CD4-positive, alpha-beta memory T cell (primary cell): Measurements from ENCODE around the gene ERC2. TPM values are rescaled to one million over a fixed set of nuclear protein-coding genes. Genes with fewer than 3 reads are reported as not detected.

Experiments
- CTCF ChIA-PET: fragments of 350-600 bp; sonication (Branson Sonifier 250); formaldehyde crosslinking; loops from one replicate; lab custom pipeline; 2021; ENCODE audit warnings: inconsistent platforms; ENCODE audit not compliant: partially characterized antibody; lab: Charles Lee
- POLR2A ChIA-PET: fragments of 350-600 bp; sonication (Branson Sonifier 250); formaldehyde crosslinking; loops from one replicate; lab custom pipeline; 2021; ENCODE audit not compliant: partially characterized antibody; lab: Charles Lee
- DNase-seq, 5 donors: peaks; one replicate each; pipeline versions ENCODE4 v3.0.0 to v3.0.0-alpha.2; 2020 to 2022; ENCODE audit warnings: mixed read lengths in 1 of 5
- H3K27ac ChIP-seq: one replicate; pipeline ENCODE4 v1.7.0; 2013; ENCODE audit warnings: low read depth, low read length
- H3K27me3 ChIP-seq: 2 replicates; pipeline ENCODE4 v1.7.0; 2013; ENCODE audit warnings: mild to moderate bottlenecking, low read length, moderate library complexity; ENCODE audit not compliant: insufficient read depth
- H3K36me3 ChIP-seq: 2 replicates; pipeline ENCODE4 v1.7.0; 2013; ENCODE audit warnings: mild to moderate bottlenecking, low read length, moderate library complexity; ENCODE audit not compliant: insufficient read depth
- H3K4me1 ChIP-seq: 2 replicates; pipeline ENCODE4 v1.7.0; 2013; ENCODE audit warnings: mild to moderate bottlenecking, low read length, moderate library complexity; ENCODE audit not compliant: insufficient read depth
- H3K4me3 ChIP-seq, 2 donors: one replicate each; pipeline ENCODE4 v1.7.0; 2013; ENCODE audit warnings: low read length in 2 of 2, mild to moderate bottlenecking in 1 of 2
- H3K9me3 ChIP-seq, 2 donors: one replicate each; pipeline ENCODE4 v1.7.0; 2013; ENCODE audit warnings: low read length in 2 of 2, control low read depth in 1 of 2; ENCODE audit not compliant: control insufficient read depth in 1 of 2
- H3K27ac Mint-ChIP-seq, 7 donors: one replicate each; pipeline ENCODE4 v1.8.0; 2020 to 2021; ENCODE audit warnings: mixed read lengths in 7 of 7, mild to moderate bottlenecking in 6 of 7, inconsistent platforms in 3 of 7, moderate library complexity in 3 of 7
- H3K27me3 Mint-ChIP-seq, 2 donors: one replicate each; pipeline ENCODE4 v1.8.0; 2020 to 2021; ENCODE audit warnings: mixed read lengths in 2 of 2
- H3K36me3 Mint-ChIP-seq, 2 donors: one replicate each; pipeline ENCODE4 v1.8.0; 2020 to 2021; ENCODE audit warnings: mixed read lengths in 2 of 2, inconsistent platforms in 1 of 2, mild to moderate bottlenecking in 1 of 2
- H3K4me1 Mint-ChIP-seq, 4 donors: one replicate each; pipeline ENCODE4 v1.8.0; 2020 to 2021; ENCODE audit warnings: mixed read lengths in 4 of 4, mild to moderate bottlenecking in 1 of 4
- H3K4me3 Mint-ChIP-seq, 8 donors: one replicate each; pipeline ENCODE4 v1.8.0; 2020 to 2021; ENCODE audit warnings: mixed read lengths in 8 of 8, mild to moderate bottlenecking in 7 of 8, moderate library complexity in 6 of 8, inconsistent platforms in 3 of 8
- H3K9me3 Mint-ChIP-seq, 8 donors: one replicate each; pipeline ENCODE4 v1.8.0; 2020 to 2021; ENCODE audit warnings: mixed read lengths in 8 of 8, mild to moderate bottlenecking in 5 of 8, inconsistent platforms in 3 of 8, moderate library complexity in 1 of 8
- intact Hi-C: fragments of 100-400 bp; cut with micrococcal nuclease; formaldehyde crosslinking; loops from one replicate; pipeline ENCODE4 v1.15.1; 2023
- polyA plus RNA-seq, 2 donors: library from polyadenylated mRNA; unstranded; fragments of 300-500 nt; fragmentation: Illumina TruSeq; gene quantifications; one replicate each; pipeline ENCODE4 v1.2.3, GENCODE V29; 2021
- total RNA-seq, 2 experiments: library from RNA; stranded (reverse); gene quantifications; one replicate each; pipeline ENCODE4 v1.2.3, GENCODE V29; 2021

The ERC2 gene
- total and polyA plus RNA-seq, 4 experiments from 2014 or later, result not detected

DNA sequence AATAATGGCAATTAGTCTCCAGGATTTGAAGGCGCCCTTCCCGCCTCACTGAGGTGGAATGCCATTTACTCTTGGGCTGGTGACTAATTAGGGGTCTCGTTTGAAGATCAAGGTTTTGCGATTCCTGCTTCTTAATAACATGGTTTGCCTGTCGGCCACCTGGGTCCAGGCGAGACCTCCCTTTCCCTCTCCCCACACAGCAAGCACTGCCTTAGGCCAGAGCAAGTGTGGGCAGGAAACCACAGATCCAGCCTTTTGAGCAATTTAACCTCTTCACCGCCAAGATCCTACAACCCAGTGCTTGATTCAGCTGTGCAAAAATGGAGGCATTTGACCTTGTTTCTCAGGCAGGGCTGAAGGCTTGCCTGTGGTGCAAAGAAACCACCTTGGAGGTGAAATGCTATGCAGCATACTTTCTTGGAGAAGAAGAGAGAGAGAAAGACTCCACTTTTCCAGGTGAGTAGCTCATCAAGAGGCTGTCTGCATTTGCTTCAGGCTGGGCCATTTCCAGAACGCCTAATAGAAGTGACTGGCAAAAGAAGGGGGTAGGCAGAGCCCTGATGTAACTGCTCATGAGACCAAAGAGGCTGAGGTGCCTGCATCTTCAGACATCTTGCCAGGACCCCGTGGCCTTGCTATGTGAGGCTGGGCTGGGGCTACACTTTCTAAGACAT, 947.1 kb downstream of the ERC2 start:
- no peaks in the 10 kb centered on the region for H3K4me1 Mint-ChIP-seq
- H3K27ac Mint-ChIP-seq, result no peak overlapping the region
- H3K4me3 Mint-ChIP-seq, result no peak overlapping the region
- CTCF ChIA-PET, result no interaction called here
- Histone ChIP-seq H3K4me1 (no peaks in the 10 kb centered on the region), H3K4me3 (no peak overlapping the region), H3K36me3 (no peaks in the 10 kb centered on the region), H3K27me3 (no peaks in the 10 kb centered on the region), H3K9me3 (no peaks in the 10 kb centered on the region), H3K27ac (no peak overlapping the region)
- intact Hi-C loops, result no loop called here
- H3K27me3 Mint-ChIP-seq, result peaks cover 2 to 3% of the 10 kb centered on the region in 2 donors
- POLR2A ChIA-PET, result no interaction called here
- no peak for DNase-seq
- no peaks in the 10 kb centered on the region for H3K36me3 Mint-ChIP-seq
- peaks cover 0 to 4% (median 0%) of the 10 kb centered on the region in 8 donors for H3K9me3 Mint-ChIP-seq

DNA sequence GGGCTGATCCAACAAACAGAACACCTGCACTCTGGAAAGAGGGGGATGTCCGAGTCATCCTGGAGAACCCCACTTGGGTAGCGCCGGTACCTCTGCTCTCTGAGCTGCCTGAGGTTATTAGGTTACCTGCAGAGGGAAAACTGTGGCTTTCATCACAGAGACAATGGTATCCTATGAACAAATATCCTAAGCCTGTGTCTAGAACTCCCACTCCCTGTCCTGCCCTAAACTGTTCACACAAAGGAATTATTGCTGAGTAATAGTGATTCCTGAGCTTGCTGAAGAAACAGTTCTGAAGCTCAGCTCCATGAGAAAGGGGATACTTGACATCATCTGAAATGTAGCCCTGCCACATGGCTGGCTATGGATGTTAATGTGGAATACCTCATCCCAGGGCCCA, 949.2 kb downstream of the ERC2 start:
- intact Hi-C loops, result no loop called here
- no peaks in the 10 kb centered on the region for H3K4me1 ChIP-seq
- ChIA-PET CTCF (no interaction called here), POLR2A (no interaction called here)
- no peaks in the 10 kb centered on the region for H3K9me3 Mint-ChIP-seq
- no peak overlapping the region for H3K27ac Mint-ChIP-seq
- H3K4me1 Mint-ChIP-seq, result no peaks in the 10 kb centered on the region
- no peaks in the 10 kb centered on the region for H3K36me3 ChIP-seq
- H3K27me3 Mint-ChIP-seq, result peaks cover 0 to under 1% of the 10 kb centered on the region in 2 donors
- no peak overlapping the region for H3K4me3 ChIP-seq
- no peak overlapping the region for H3K27ac ChIP-seq
- H3K27me3 ChIP-seq, result no peaks in the 10 kb centered on the region
- H3K36me3 Mint-ChIP-seq, result no peaks in the 10 kb centered on the region
- no peak for DNase-seq
- no peaks in the 10 kb centered on the region for H3K9me3 ChIP-seq
- no peak overlapping the region for H3K4me3 Mint-ChIP-seq

DNA sequence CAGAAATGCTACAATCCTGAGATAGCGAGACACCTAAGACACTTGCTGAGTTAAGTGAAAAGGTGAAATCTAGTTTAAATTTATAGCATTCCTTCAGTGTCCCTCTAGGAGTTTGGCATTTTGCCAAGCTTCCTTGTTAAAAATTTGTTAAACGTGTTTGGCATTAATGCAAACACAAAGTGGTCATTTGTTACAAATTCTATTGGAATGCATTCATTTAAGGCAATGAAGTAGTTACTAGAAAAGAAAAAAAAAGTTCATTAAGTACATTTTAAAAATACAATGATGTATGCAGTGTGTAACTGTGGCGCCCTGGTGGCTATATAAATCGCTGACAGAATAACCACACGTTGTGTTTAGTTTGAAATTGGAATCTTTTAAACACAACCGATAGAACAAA, 949.8 kb downstream of the ERC2 start:
- Histone ChIP-seq H3K4me3 (no peak overlapping the region), H3K36me3 (no peaks in the 10 kb centered on the region), H3K27me3 (no peaks in the 10 kb centered on the region), H3K9me3 (no peaks in the 10 kb centered on the region), H3K4me1 (no peaks in the 10 kb centered on the region), H3K27ac (no peak overlapping the region)
- H3K27me3 Mint-ChIP-seq, result no peaks in the 10 kb centered on the region
- no peaks in the 10 kb centered on the region for H3K4me1 Mint-ChIP-seq
- CTCF ChIA-PET, result no interaction called here
- H3K9me3 Mint-ChIP-seq, result no peaks in the 10 kb centered on the region
- POLR2A ChIA-PET, result no interaction called here
- no peak overlapping the region for H3K4me3 Mint-ChIP-seq
- no peak for DNase-seq
- H3K36me3 Mint-ChIP-seq, result no peaks in the 10 kb centered on the region
- no peak overlapping the region for H3K27ac Mint-ChIP-seq
- intact Hi-C loops, result no loop called here

DNA sequence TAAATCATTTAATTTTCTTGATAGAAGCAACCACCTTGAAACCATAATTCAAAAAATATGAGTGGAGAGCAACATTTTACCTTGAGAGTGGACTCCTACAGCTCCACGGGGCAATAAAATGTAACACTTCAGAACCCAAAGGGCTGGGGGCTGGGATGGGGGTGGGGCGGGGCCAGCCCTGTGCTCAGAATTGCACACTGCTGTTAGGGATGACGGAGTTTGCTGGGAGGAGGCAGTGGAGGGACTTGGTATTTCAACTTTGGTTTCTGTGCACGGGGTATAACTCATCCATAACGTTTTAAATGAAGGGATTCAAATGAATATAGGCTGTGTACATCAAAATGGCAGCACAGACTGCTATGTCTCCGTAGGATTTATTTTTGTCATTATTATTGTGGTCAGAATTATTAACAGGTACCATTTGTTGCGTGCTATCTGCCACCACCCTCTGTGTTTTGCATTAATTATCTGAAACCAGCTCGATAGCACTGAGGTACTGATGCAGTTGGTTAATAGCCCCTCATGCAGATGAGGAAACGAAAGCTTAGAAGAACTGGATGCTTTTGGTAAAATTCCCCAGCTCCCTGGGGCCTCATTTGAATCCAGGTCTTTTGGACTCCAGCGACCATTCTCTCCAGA, 951.8 kb downstream of the ERC2 start:
- DNase-seq, result no peak
- Histone ChIP-seq H3K36me3 (no peaks in the 10 kb centered on the region), H3K9me3 (no peaks in the 10 kb centered on the region), H3K27me3 (no peaks in the 10 kb centered on the region), H3K4me1 (no peaks in the 10 kb centered on the region), H3K4me3 (no peak overlapping the region), H3K27ac (no peak overlapping the region)
- CTCF ChIA-PET, result no interaction called here
- intact Hi-C loops, result no loop called here
- POLR2A ChIA-PET, result no interaction called here
- H3K36me3 Mint-ChIP-seq, result no peaks in the 10 kb centered on the region
- H3K27me3 Mint-ChIP-seq, result no peaks in the 10 kb centered on the region
- no peaks in the 10 kb centered on the region for H3K4me1 Mint-ChIP-seq
- H3K4me3 Mint-ChIP-seq, result no peak overlapping the region
- no peaks in the 10 kb centered on the region for H3K9me3 Mint-ChIP-seq
- no peak overlapping the region for H3K27ac Mint-ChIP-seq

DNA sequence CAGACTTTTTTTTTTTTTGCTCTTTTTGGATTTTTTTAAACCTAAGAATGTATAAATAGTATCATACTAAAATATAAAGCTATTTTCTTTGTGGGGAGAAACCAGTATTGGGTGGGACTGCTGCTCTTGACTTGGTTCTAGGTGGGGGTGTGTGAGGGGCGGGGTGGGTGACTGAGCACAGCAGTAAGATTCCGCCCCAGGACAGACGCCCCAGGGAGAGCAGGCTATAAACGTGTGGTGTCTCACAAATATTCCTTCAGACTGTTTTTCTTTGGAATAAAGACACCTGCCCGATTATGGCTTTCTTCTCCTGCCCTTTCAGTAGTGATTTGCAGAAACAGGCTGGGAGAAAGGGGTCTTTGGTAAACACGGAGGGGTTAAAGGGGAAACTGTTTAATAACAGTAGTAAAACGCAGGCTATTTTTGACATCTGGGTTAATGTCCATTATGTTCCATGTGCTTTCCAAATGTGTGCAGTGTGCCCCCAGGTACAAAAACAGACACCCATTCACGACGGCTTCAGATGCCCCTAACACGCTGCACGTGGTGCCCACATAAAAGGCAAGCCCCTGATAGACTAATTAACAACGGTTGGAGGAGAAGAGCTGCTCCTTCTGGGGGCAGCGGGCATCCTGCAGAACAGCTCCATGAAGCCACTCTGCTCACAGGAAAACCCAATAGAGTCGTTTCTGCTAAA, 952.6 kb downstream of the ERC2 start:
- H3K36me3 ChIP-seq, result no peaks in the 10 kb centered on the region
- Mint-ChIP-seq H3K4me3 (no peak overlapping the region), H3K27ac (no peak overlapping the region), H3K9me3 (peaks cover 0 to 4% (median 0%) of the 10 kb centered on the region in 8 donors), H3K27me3 (no peaks in the 10 kb centered on the region), H3K4me1 (no peaks in the 10 kb centered on the region), H3K36me3 (no peaks in the 10 kb centered on the region)
- H3K9me3 ChIP-seq, result no peaks in the 10 kb centered on the region
- POLR2A ChIA-PET, result no interaction called here
- intact Hi-C loops, result no loop called here
- CTCF ChIA-PET, result no interaction called here
- H3K4me1 ChIP-seq, result no peaks in the 10 kb centered on the region
- DNase-seq, result no peak
- H3K27me3 ChIP-seq, result no peaks in the 10 kb centered on the region
- H3K27ac ChIP-seq, result no peak overlapping the region
- H3K4me3 ChIP-seq, result no peak overlapping the region

DNA sequence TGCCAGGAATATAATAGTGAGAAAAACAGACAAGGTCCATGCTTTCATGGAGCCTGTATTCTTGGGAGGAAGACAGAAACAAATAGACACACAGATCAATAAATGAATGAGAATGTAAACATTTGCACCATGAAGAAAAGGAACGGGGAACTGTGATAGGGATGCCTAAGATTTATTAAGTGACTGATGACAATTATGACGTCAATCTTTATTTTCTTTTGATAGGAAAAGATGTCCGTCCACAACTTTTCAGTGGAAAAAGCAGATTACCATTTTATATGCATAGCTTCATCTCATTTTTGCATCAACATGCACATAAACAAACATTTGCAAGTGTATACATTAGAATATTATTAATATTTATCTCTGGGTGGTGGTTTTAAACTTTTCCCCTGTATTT, 953.3 kb downstream of the ERC2 start:
- Histone ChIP-seq H3K4me1 (no peaks in the 10 kb centered on the region), H3K9me3 (no peaks in the 10 kb centered on the region), H3K36me3 (no peaks in the 10 kb centered on the region), H3K27me3 (no peaks in the 10 kb centered on the region), H3K4me3 (no peak overlapping the region), H3K27ac (no peak overlapping the region)
- H3K4me1 Mint-ChIP-seq, result no peaks in the 10 kb centered on the region
- intact Hi-C loops, result no loop called here
- peaks cover 0 to 4% (median 0%) of the 10 kb centered on the region in 8 donors for H3K9me3 Mint-ChIP-seq
- H3K4me3 Mint-ChIP-seq, result no peak overlapping the region
- CTCF ChIA-PET, result no interaction called here
- DNase-seq, result no peak
- POLR2A ChIA-PET, result no interaction called here
- H3K27me3 Mint-ChIP-seq, result no peaks in the 10 kb centered on the region
- H3K27ac Mint-ChIP-seq, result no peak overlapping the region
- H3K36me3 Mint-ChIP-seq, result no peaks in the 10 kb centered on the region

DNA sequence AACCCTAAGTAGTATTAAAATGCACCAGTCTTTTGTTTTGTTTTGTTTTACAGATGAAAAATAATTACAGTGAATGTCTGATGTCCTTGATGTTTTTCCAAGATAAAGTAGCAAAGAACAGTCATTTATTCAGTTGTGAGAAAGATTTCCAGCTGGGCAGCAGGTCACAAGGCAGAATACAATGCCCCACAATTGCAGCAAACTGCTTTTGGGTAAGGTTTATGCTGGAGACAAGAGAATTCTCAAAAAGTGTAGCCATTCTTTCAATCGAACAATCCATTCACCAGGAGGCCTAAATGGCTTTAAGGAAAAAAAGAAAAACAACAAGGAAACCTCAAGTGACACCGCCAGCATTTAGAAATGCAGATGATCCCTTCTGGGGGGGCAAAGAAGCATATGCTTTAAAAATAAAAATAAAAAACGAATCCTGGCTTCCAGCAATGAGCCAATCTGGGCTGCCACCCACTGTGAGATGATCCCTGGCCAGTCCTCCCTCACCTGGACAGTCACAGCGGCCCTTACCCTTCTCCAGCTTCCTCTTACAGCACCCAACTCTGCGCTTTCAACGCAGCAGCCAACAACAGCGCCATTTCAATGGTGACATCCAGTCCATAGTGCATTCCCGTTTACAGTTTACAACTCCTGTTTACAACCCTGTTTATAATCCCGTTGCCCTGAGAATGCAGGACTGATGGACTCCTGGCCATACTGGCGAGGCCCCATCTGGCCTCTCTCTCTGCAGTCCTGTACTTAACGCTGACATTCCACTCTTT, 955.5 kb downstream of the ERC2 start:
- ChIA-PET CTCF (no interaction called here), POLR2A (no interaction called here)
- Histone ChIP-seq H3K27me3 (no peaks in the 10 kb centered on the region), H3K36me3 (no peaks in the 10 kb centered on the region), H3K4me1 (no peaks in the 10 kb centered on the region), H3K9me3 (no peaks in the 10 kb centered on the region), H3K4me3 (no peak overlapping the region), H3K27ac (no peak overlapping the region)
- Mint-ChIP-seq H3K4me3 (no peak overlapping the region), H3K9me3 (peaks cover 0 to 4% (median 0%) of the 10 kb centered on the region in 8 donors), H3K36me3 (no peaks in the 10 kb centered on the region), H3K27ac (no peak overlapping the region), H3K27me3 (no peaks in the 10 kb centered on the region), H3K4me1 (no peaks in the 10 kb centered on the region)
- DNase-seq, result no peak
- intact Hi-C loops, result no loop called here
